GM18868 (cell line): Measurements from ENCODE around the gene HRH4.

Source experiments
- ATAC-seq: cut with Tn5 transposase; IDR thresholded peaks from one replicate; pipeline ENCODE4 v1.9.1; 2021; ENCODE audit warnings: mild to moderate bottlenecking, moderate library complexity; ENCODE audit not compliant: unreplicated experiment

The HRH4 gene

GRCh38 chr18:24504401-24504800 is 44.0 kb downstream of the HRH4 start:
- no peak for ATAC-seq

DNA sequence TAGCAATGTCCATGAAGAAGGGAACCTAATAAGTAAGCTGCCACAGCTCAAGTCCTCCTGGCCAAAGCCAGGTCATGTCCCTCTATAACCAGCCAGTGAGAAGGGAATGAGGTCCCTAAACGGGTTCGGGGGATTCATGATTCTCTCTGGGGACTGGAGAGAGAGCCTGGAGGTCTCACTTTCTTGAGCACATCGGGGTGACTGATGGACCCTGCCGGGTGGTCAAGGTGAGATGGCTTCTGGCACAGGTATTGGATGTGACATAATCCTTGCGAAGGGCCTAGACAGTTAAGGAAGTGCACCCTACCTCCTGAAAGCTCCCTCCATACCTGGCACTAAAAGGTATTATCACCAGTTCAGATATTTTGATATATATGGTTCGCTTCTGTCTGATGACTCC is 45.7 kb downstream of the HRH4 start:
- no peak for ATAC-seq

GRCh38 chr18:24509435-24509834 is 49.0 kb downstream of the HRH4 start:
- ATAC-seq: no peak

DNA sequence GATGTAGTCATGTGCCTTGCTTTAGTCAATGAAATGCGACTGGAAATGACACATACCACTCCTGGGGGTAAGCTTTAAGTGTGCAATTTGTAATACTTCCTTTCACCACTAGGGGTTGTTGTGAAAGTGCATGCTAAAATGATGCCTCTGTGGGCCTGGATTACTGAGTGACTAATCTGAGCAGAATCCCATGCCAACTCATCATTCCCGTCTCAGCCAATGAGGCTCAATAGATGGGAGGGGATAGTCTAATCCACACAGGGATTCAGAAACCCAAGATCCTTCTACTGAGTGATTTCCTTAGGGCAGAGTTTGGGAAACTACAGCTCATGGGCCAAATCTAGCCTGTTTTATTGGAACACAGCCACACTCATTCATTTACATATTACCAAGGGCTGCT is 54.0 kb downstream of the HRH4 start:
- no peak for ATAC-seq

DNA sequence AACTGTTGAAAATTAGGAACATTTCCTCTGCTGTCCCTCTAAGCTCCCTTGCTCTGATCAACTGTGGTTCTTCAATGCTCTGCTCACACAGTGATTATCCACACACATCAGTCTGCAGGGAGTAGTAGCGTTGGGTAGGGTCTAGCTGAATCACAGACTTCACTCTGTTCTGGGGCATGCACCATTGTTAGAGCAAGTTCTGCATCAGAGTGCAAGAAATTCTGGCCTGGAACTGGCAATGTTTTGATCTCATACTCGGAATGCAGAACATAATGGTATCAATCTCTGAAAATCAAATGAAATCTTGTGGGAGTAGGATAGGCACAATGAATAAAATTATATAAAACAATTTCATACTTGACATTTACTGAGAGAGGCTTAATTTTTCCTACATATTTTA is 55.3 kb downstream of the HRH4 start:
- no peak for ATAC-seq

DNA sequence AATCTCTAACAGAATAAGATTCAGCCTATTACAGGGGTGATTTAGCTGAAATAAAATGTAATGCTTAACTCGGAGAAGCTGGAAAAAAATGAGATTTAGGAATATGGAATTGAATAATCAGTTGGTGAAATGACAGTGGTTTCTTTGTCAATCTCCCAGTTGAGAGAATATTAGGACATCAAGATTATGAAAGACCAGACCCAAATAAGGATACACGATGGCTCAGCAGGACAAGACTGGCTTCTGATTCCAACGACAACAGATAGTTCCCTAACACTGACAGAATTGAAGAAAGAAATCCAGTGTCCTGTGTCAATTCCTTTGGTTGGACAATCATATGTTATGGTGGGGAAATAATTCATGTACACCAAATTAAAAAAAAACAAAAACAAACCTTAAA is 55.8 kb downstream of the HRH4 start:
- ATAC-seq: no peak

- no peak for ATAC-seq
Measured at GRCh38 chr18:24517554-24517953, 57.1 kb downstream of the HRH4 start.

DNA sequence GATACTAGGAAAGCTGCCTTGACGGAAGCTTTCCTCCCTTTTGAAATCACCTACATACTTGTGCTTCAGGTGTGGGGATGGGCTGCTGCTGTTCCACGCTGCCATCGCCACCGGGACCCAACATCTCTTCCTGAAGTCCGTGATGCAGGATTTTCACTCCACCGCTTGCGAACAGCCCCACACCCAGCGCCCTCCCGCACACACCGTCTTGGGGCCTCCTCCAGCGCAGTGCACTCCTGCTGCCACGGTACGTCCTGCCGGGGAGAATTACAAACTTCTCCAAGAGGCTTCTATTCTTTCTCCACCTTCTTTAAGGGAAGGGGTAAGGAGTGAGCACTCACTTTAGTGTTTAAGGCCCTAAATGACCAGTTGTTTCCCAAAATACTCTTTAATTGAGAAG is 58.2 kb downstream of the HRH4 start:
- ATAC-seq: no peak
